Measurements from ENCODE around the gene ACTR1A. TPM values are rescaled to one million over a fixed set of nuclear protein-coding genes. Genes with fewer than 3 reads are reported as not detected.

Gene ACTR1A
- total RNA-seq (10 to 100 TPM; 51.6 to 68.1 (median 63.0) TPM), total RNA-seq (54.7 to 126 (median 81.4) reads per million in 29 experiments)
- total RNA-seq (2013): 53.7 TPM

DNA sequence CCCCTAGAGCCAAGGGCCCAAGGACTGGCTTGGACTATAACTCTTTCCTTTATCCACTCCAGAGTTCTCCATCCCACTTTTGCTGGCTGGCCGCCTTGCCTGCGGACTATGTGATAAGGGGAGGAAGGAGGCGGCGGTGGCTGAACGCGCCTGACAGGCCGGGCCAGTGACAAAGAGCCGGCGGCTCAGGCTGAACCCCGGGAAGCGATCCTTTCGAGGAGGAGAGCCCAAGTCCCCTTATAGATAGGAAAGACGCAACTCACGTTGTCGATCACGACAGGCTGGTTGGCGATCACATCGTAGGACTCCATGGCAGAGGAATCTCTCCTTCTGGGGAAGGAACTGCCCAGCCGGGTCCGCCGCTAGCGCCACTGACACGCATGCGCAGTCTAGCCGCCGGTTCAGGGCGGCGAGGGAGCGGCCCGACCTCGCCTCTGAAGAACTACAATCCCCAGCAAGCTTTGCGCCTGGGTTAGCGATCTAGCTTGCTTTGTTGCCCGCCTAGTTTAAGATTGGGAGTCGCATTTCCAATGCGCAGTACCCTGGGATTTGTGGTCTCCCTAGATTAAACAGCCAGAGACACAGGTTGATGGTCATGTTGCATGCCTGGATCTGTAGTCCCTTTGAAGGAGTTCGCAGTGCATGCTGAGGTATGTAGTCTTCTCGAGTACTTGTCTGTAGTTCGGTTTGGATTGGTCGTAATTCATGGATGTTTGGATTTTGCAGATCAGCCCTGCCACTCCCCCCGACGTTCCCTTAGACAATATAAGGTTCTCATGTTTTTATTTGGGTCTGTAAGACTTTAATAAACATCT lies at the start of gene ACTR1A:
ACTR1A (minus strand) TSS at position 376 of the 815 bp plus-strand sequence; CDS start at position 311, 65 bp downstream.
- ChIA-PET POLR2A (interaction anchor here (0.6 to 1.0 kb wide), 5 partner anchors 42 to 255 kb away, joined by 3 to 7 read pairs (median 3); partner anchors contain the start of gene NFKB2 (in 1 of the 2)), CTCF (interaction anchor here (0.5 to 4.9 kb wide), 19 partner anchors 9 to 415 kb away, joined by 3 to 48 read pairs (median 4); partner anchors contain the start of genes ARL3 (in 1 of the 2), CNNM2 (in 1 of the 2), GBF1 (in 1 of the 2) and NFKB2 (in 1 of the 2))
- H3K4me1 Mint-ChIP-seq: peaks cover 43 to 51% (median 50%) of the 10 kb centered on the region in 3 donors
- Histone ChIP-seq H3K36me3 (ENCODE audit: control insufficient read depth in 2 of 2, extremely low read depth in 1 of 2, insufficient read depth in 1 of 2, low read length in 1 of 2) (peaks cover 4 to 11% of the 10 kb centered on the region in 2 donors), H3K4me3 (ENCODE audit: control insufficient read depth in 1 of 2, extremely low read depth in 1 of 2, low read length in 1 of 2) (peak within 1 kb of the TSS; percentile 73 to 100), H3K27me3 (replicated peaks in 1 of 2; ENCODE audit: control insufficient read depth in 2 of 2, extremely low read depth in 1 of 2, insufficient read depth in 2 of 2, low read length in 1 of 2) (no peaks in the 10 kb centered on the region), H3K27ac (ENCODE audit: low read length) (peak within 1 kb of the TSS; percentile 78), H3K4me1 (ENCODE audit: control insufficient read depth in 1 of 2, extremely low read depth in 1 of 2, insufficient read depth in 2 of 2, low read length in 2 of 2) (peaks cover 24 to 35% of the 10 kb centered on the region in 2 experiments), H3K9me3 (no peaks in the 10 kb centered on the region)
- DNase-seq (peak; percentile 87 to 97 (median 93)), ATAC-seq (replicated peaks in 1 of 4) (peak; percentile 64 to 66 (median 64))
- H3K27ac Mint-ChIP-seq: peak within 1 kb of the TSS in 1 of 2 donors; percentile 75
- WGBS (ENCODE audit: insufficient coverage): under 1% methylated on average over 30 of the region's 42 CpGs
- no peaks in the 10 kb centered on the region for H3K27me3 Mint-ChIP-seq
- peaks cover 3% of the 10 kb centered on the region for H3K36me3 Mint-ChIP-seq
- H3K9me3 Mint-ChIP-seq: no peaks in the 10 kb centered on the region
- no peak within 1 kb of the TSS for H3K4me3 Mint-ChIP-seq

DNA sequence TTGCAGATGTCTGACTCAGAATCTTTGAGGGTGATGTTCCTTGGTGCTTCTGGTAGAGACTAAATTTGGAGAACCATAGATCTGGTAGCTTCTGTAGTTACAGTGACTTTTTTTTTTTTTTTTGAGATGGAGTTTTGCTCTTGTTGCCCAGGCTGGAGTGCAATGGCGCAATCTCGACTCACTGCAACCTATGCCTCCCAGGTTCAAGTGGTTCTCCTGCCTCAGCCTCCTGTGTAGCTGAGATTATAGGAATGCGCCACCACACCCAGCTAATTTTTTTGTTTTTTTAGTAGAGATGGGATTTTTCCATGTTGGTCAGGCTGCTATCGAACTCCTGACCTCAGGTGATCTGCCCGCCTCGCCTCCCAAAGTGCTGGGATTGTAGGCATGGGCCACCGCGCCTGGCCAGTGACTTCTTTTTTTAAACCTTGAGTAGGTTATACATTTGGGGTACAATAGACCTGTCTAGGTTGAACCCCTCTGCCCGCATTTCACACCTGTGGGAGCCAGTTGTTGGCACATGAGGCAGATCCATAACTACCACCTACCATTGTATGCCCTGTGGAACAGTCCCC lies 48.2 kb upstream of the ACTR1A start:
- Histone ChIP-seq H3K27ac (ENCODE audit: low read length) (no peak overlapping the region), H3K4me1 (ENCODE audit: control insufficient read depth in 1 of 2, extremely low read depth in 1 of 2, insufficient read depth in 2 of 2, low read length in 2 of 2) (no peaks in the 10 kb centered on the region), H3K36me3 (ENCODE audit: control insufficient read depth in 2 of 2, extremely low read depth in 1 of 2, insufficient read depth in 1 of 2, low read length in 1 of 2) (peaks cover 6 to 27% of the 10 kb centered on the region in 2 donors), H3K27me3 (replicated peaks in 1 of 2; ENCODE audit: control insufficient read depth in 2 of 2, extremely low read depth in 1 of 2, insufficient read depth in 2 of 2, low read length in 1 of 2) (no peaks in the 10 kb centered on the region), H3K9me3 (no peaks in the 10 kb centered on the region), H3K4me3 (ENCODE audit: control insufficient read depth in 1 of 2, extremely low read depth in 1 of 2, low read length in 1 of 2) (no peak overlapping the region)
- no peak overlapping the region for H3K27ac Mint-ChIP-seq
- POLR2A ChIA-PET: no interaction called here
- no peak for DNase-seq
- no peaks in the 10 kb centered on the region for H3K27me3 Mint-ChIP-seq
- no peak for ATAC-seq (replicated peaks in 1 of 4)
- no peak overlapping the region for H3K4me3 Mint-ChIP-seq
- peaks cover 35% of the 10 kb centered on the region for H3K36me3 Mint-ChIP-seq
- 97% methylated on average over 4 of the region's 9 CpGs for WGBS (ENCODE audit: insufficient coverage)
- peaks cover 3 to 12% (median 8%) of the 10 kb centered on the region in 3 donors for H3K4me1 Mint-ChIP-seq
- CTCF ChIA-PET: interaction anchor here (0.6 to 0.7 kb wide), 2 partner anchors 46 to 1550 kb away, joined by 3 read pairs; no protein-coding TSS in a partner anchor
- no peaks in the 10 kb centered on the region for H3K9me3 Mint-ChIP-seq

DNA sequence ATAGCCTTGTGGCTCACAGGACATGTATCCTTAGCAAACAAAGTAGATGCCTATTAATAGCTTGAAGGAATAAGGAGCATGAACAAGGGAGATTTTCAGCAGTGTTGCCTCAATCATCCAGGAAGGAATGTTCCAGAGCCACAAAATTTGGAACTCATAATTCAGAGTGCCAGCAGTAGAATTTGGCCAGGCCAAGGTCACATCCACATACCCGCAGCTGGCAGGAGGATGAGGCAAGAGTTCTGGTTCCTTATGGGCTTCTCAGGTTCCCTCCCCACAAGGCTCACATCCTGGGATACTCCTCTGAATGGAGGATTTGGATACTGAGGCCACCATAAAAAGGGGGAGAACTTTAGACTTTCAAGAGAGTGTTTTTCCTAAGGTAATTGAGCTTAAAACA lies 47.0 kb upstream of the ACTR1A start:
- H3K27me3 Mint-ChIP-seq: no peaks in the 10 kb centered on the region
- ATAC-seq (replicated peaks in 1 of 4) (no peak), DNase-seq (no peak)
- no peaks in the 10 kb centered on the region for H3K9me3 Mint-ChIP-seq
- no peaks in the 10 kb centered on the region for H3K27me3 ChIP-seq (replicated peaks in 1 of 2; ENCODE audit: control insufficient read depth in 2 of 2, extremely low read depth in 1 of 2, insufficient read depth in 2 of 2, low read length in 1 of 2)
- no peak overlapping the region for H3K27ac ChIP-seq (ENCODE audit: low read length)
- H3K4me3 ChIP-seq (ENCODE audit: control insufficient read depth in 1 of 2, extremely low read depth in 1 of 2, low read length in 1 of 2): no peak overlapping the region
- ChIA-PET POLR2A (no interaction called here), CTCF (no interaction called here)
- H3K36me3 Mint-ChIP-seq: peaks cover 38% of the 10 kb centered on the region
- WGBS (ENCODE audit: insufficient coverage): no CpG with 5 or more reads among the region's 1 CpG
- no peaks in the 10 kb centered on the region for H3K9me3 ChIP-seq
- peaks cover 6 to 27% of the 10 kb centered on the region in 2 donors for H3K36me3 ChIP-seq (ENCODE audit: control insufficient read depth in 2 of 2, extremely low read depth in 1 of 2, insufficient read depth in 1 of 2, low read length in 1 of 2)
- H3K4me3 Mint-ChIP-seq: no peak overlapping the region
- peaks cover 3 to 10% (median 6%) of the 10 kb centered on the region in 3 donors for H3K4me1 Mint-ChIP-seq
- no peak overlapping the region for H3K27ac Mint-ChIP-seq
- H3K4me1 ChIP-seq (ENCODE audit: control insufficient read depth in 1 of 2, extremely low read depth in 1 of 2, insufficient read depth in 2 of 2, low read length in 2 of 2): no peaks in the 10 kb centered on the region

DNA sequence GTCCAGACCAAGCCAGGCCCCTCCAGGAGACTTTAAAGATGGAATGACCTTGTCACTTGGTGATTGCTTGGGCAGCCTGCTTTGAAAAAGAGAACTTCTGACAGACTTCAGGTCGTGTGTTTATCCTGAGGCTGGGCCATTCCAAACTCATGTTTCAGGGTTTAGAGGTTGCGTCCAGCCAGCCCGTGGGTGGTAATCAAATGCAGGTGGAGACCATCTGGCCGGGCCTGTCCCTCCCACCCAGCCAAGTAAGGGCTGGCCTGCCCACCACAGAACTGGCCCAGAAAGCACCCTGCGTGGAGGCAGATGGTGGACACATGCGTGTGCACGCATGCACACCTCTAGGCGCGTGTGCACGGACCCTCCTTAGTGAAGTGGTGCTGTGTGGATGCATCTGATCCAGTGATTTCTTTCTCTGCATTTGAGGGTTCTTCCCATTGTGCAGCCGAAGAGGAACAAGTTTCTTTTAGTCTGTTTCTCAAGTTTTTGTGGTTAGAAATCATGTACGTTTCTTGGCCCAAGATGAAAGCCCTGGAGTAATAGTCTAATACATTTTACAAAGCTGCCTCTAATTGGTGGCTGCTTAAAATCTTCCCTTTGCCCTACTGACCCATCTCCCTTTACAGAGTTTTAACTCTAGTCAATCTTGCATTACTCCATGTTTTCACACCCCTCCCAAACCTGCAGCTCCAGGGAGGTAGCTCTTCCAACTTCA lies 44.3 kb upstream of the ACTR1A start:
- H3K4me3 ChIP-seq (ENCODE audit: control insufficient read depth in 1 of 2, extremely low read depth in 1 of 2, low read length in 1 of 2): no peak overlapping the region
- POLR2A ChIA-PET: interaction anchor here in 1 of 2 donors (0.6 kb wide), 1 partner anchor 50 kb away, joined by 3 read pairs; no protein-coding TSS in a partner anchor
- Mint-ChIP-seq H3K4me3 (no peak overlapping the region), H3K27ac (no peak overlapping the region), H3K4me1 (peaks cover 3 to 10% (median 6%) of the 10 kb centered on the region in 3 donors), H3K27me3 (no peaks in the 10 kb centered on the region), H3K9me3 (no peaks in the 10 kb centered on the region), H3K36me3 (peaks cover 32% of the 10 kb centered on the region)
- WGBS (ENCODE audit: insufficient coverage): 83% methylated on average over 10 of the region's 12 CpGs
- DNase-seq (no peak), ATAC-seq (replicated peaks in 1 of 4) (no peak)
- no peaks in the 10 kb centered on the region for H3K9me3 ChIP-seq
- H3K4me1 ChIP-seq (ENCODE audit: control insufficient read depth in 1 of 2, extremely low read depth in 1 of 2, insufficient read depth in 2 of 2, low read length in 2 of 2): no peaks in the 10 kb centered on the region
- no peak overlapping the region for H3K27ac ChIP-seq (ENCODE audit: low read length)
- no peaks in the 10 kb centered on the region for H3K27me3 ChIP-seq (replicated peaks in 1 of 2; ENCODE audit: control insufficient read depth in 2 of 2, extremely low read depth in 1 of 2, insufficient read depth in 2 of 2, low read length in 1 of 2)
- CTCF ChIA-PET: no interaction called here
- peaks cover 6 to 21% of the 10 kb centered on the region in 2 donors for H3K36me3 ChIP-seq (ENCODE audit: control insufficient read depth in 2 of 2, extremely low read depth in 1 of 2, insufficient read depth in 1 of 2, low read length in 1 of 2)

DNA sequence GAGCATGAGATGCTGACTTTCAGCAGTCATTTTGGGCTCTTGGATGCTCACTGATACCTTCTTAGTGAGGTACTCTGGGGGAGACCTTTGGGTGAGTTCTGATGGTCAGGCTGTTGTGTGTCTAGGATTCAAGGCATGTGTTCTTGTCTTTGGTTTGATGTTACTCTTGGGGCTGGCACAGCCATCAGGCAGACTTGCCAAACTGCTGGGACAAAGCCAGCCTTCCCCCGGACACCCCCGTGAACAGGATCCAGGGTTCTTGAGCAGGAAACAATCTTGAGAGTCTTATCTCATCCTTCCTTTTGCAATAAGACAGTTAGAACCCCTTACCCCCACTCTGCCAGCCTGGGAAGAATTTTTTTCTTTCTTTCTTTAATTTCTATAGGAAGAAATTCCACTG lies 43.5 kb upstream of the ACTR1A start:
- Mint-ChIP-seq H3K27ac (no peak overlapping the region), H3K36me3 (peaks cover 29% of the 10 kb centered on the region), H3K9me3 (no peaks in the 10 kb centered on the region), H3K27me3 (no peaks in the 10 kb centered on the region), H3K4me3 (no peak overlapping the region), H3K4me1 (peaks cover 3 to 10% (median 7%) of the 10 kb centered on the region in 3 donors)
- CTCF ChIA-PET: no interaction called here
- DNase-seq (no peak), ATAC-seq (replicated peaks in 1 of 4) (no peak)
- Histone ChIP-seq H3K36me3 (ENCODE audit: control insufficient read depth in 2 of 2, extremely low read depth in 1 of 2, insufficient read depth in 1 of 2, low read length in 1 of 2) (peaks cover 5 to 18% of the 10 kb centered on the region in 2 donors), H3K9me3 (no peaks in the 10 kb centered on the region), H3K4me1 (ENCODE audit: control insufficient read depth in 1 of 2, extremely low read depth in 1 of 2, insufficient read depth in 2 of 2, low read length in 2 of 2) (no peaks in the 10 kb centered on the region), H3K4me3 (ENCODE audit: control insufficient read depth in 1 of 2, extremely low read depth in 1 of 2, low read length in 1 of 2) (no peak overlapping the region), H3K27me3 (replicated peaks in 1 of 2; ENCODE audit: control insufficient read depth in 2 of 2, extremely low read depth in 1 of 2, insufficient read depth in 2 of 2, low read length in 1 of 2) (no peaks in the 10 kb centered on the region), H3K27ac (ENCODE audit: low read length) (no peak overlapping the region)
- WGBS (ENCODE audit: insufficient coverage): no CpG with 5 or more reads among the region's 2 CpGs
- POLR2A ChIA-PET: no interaction called here
